ENCODE results near the gene NUCB1.

GRCh38 chr19:48867746-48868113 lies 32.4 kb upstream of the NUCB1 start:
- TF ChIP-seq CTCF (optimal IDR thresholded peaks at IDR 0.05 in 1 of 3, IDR thresholded peaks at IDR 0.05 in 1 of 3, conservative IDR thresholded peaks at IDR 0.05 in 1 of 3; ENCODE audit: extremely low read depth in 1 of 3, insufficient read depth in 2 of 3, low read length in 3 of 3) (no peak), EZH2 (IDR thresholded peaks at IDR 0.05; ENCODE audit: low read length) (no peak)

All from keratinocyte (primary cell).